Suppressor macrophage treated with lipopolysaccharide for 4 hours (primary cell): ENCODE results near the gene DYNC2I2.
"Not testable (repeated sequence)": the region's sequence is repeated elsewhere in the genome, so short reads cannot be mapped to it uniquely, and the experiment has no call there.

ENCODE experiments used
- DNase-seq: peaks from one replicate; pipeline ENCODE4 v3.0.0-alpha.2; 2020

DYNC2I2 gene

DNA sequence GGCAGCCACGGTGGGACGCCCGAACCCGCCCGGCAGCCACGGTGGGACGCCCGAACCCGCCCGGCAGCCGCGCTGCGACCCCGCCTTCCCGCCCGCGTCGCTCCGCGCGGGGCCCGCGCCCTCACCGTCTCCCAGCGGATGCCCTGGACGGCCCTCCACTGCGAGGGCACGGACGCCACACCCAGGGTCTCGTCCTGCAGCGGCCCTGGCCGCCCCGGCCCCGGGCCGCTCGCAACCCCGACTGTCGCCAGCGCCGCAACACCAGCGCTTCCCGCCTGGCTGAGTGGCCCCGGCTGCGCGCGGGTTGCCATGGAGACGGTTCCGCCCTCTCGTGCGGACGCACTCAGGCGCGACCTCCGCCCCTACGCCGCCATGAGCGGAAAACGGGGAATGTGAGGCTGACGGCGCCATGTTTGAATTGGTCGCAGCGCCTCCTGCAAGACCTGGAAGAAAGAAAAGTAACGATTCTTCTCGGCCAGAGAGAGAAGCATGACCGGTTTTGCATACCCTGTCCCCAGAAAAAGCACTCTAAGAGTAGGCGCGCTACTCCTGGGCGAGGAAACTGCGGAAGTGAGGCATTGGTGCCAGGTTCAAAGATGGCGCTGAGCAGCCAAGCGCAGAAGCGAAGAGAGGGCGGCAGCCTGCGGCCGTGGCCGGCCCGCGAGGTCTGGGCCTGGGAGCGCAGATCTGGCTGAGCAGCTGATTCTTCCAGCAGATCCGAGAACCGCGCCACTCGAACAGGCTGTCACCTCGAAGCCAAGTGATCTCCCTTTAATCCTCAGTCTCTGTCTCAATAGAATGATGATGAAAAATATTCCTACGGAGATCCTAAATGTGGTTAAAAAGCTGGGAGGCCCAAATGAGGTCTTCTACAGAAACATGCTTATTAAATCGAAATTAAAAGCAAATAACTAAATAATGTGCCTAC lies at the start of gene DYNC2I2:
Gene DYNC2I2, minus strand, starts transcription at position 432 of the 928 bp plus-strand sequence. Its CDS starts 121 bp downstream, at position 311.
- DNase-seq = peak; percentile 98

DNA sequence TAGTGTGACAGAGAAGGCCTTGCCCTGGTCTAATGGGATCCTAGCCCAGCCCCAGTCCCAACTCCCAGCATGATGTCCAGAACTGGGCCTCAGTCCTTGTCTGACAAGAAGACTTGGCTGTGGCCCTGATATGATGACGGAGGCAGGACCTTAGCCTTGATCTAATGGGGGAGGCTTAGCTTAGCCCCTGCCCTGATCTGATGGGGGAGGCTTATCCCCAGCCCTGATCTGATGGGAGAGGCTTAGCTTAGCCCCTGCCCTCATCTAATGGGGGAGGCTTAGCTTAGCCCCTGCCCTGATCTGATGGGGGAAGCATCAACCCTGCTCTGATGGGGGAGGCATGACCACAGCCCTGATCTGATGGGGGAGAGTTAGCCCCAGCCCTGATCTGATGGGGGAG lies 49.4 kb upstream of the DYNC2I2 start:
- no peak for DNase-seq

DNA sequence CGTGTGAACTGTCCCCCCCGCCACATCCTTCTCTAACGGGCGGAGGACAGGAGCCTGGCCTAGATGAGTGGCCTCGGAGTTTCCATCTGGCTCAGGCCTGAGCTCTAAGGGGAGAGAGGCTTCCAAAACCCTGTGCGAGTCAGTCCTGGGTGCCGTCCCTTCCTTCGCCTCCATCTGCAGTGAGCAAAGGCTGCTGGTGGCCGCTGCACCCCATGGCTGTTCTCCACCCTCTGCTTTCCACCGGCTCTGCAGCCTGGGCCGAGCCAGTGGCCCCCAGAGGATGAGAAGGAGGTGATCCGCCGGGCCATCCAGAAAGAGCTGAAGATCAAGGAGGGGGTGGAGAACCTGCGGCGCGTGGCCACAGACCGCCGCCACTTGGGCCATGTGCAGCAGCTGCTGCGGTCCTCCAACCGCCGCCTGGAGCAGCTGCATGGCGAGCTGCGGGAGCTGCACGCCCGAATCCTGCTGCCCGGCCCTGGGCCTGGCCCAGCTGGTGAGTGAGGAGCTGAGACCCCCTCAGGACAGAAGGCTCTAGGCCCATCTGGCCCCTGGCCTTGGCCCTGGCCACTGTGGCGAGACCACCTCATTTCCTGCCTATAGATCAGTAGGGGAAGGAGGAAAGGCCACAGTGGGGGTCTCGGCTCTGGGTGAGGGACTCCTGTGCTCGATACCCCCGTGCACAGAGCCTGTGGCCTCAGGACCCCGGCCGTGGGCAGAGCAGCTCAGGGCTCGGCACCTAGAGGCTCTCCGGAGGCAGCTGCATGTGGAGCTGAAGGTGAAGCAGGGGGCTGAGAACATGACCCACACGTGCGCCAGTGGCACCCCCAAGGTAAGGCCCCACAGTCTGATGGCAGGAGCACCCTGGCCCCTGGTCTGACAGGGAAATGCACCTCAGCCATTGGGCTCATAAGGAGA lies 48.7 kb upstream of the DYNC2I2 start:
- DNase-seq = no peak

DNA sequence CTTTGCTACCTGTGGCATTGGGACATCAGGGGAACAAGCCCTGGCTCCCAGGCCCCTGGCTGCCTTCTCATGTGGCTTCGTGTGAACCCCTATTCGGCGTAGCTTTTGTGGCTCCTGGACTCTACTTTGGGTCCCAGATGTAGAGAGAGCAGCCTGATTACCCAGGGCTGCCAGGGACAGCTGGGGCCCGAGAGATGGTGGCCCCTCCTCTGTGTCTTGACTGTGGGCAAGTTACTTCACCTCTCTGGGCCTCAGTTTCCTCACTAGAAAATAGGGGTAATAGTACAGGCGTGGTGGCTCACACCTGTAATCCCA lies 47.7 kb upstream of the DYNC2I2 start:
- no peak for DNase-seq

DNA sequence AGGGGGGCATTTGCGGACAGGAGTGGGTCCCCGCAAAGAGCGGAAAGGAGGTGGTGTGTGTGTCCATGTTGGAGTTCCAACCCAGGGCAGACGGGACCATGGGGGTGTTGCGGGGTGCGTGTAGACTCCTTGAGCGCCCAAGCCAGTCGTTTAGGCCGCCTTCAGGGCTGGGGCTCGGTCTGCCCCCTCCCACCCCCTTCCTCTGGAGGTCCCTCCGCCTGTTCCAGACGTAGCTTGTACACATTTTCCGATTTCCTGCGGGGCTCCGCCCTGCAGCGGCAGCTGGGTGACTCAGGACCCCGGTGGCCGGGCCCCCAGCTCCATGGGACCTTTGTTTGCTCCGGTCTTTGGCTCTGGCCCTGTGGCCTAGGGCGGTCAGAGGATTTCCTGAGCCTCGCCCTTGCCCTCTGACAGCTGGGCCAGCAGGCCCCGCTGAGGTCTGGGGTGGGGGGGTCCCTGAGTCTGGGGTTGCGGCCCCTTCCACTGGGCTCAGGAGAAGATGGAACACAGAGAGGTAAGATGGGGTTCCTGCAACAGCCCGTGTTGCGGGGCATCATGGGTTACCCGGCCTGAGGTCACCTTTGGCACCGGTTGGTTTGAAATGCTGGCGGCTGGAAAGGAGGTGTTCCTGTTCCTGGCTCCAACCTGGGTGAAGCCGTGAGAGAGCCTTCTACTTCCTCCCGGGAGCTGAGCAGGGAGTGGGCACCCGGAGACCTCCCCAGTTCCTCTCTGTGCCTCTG lies 47.1 kb upstream of the DYNC2I2 start:
- DNase-seq = no peak

DNA sequence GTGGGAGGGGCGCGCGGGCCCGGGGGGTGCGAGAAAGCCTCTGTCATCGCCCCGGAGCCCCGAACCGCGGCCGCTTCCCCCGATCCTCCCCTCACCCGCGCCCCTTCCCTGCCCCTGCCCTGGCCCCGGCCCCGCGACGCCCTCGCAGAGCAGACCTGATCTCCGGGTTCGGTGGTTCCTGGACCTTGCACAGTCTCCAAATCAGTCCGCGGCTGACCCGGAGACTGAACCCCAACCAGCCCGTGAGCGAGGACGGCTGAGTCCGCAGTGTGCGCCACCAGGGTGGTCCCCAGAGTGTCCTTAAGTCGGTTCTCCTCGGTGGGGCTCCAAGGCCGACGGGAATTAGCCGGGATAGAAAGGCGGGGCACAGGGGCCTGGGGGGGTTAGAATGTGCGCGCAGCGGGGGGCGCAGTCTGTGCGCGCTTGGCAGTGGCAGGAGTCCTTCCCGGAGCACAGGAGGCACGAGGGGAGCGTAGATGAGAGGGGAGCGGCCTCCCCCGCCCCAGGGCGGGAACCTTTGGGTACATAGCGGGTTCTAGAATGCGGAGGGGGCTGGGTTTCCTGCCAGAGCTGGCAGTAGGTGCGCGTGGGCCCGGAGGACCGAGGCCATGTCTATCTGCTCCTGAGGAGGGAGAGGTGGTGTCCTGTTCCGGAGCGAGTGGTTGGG lies 46.4 kb upstream of the DYNC2I2 start:
- no peak for DNase-seq

DNA sequence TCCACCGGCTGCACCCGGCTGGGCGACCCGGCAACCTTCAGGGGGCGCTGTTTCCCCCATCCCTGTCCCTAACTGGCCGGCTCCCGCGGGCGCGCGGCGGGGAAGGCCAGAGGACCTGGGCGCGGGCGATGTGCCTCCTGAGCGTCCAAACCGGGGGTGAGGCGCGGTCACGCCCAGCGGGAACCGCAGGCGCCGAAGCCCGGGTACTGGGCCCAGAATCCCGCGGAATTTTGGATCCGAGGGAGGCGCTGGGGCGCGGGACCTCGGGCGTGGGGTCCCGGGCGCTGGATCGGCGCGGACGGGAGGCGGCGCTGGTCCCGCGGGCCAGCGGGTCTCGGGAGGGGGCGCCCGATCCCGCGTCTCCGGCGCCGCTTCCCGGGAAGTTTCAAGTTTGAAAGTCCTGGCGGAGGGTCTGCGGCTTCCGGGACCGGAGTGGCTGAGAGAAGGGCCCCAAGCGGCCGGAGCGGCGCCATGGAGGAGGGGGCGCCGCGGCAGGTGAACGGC lies 45.9 kb upstream of the DYNC2I2 start, which contains the start of gene PKN3:
Gene PKN3, plus strand, starts transcription at position 59 of the 504 bp plus-strand sequence. Its CDS starts 413 bp downstream, at position 472.
- DNase-seq = peak; percentile 92

DNA sequence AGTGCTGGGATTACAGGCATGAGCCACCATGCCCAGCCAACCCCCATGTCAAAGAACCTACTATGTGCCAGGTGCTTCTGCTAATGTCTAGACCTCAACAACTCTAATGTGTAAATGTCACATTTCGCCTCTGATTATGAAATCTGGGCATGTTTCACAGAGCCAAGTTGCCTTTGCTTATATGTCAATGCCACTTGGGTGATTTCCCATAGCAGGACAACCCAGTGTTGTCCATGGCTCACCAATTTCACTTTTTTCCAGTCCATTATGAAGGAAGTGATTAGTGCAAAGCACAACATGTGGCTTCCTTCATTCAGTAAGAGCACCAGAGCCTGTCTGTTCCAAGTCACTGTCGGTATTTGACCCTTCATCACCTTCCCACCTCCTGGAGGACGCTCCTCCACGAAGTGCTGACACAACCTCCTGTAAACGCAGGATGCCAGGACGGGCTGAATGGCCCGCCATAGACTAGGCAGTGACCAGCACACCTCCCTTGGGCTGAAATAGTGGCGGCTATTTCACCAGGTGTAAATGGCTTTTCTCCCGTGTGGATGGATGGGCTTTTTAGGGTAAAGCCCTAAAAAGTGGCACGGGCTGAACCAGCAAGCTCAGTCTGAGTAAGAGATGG lies 44.7 kb upstream of the DYNC2I2 start:
- peak; percentile 61 for DNase-seq

DNA sequence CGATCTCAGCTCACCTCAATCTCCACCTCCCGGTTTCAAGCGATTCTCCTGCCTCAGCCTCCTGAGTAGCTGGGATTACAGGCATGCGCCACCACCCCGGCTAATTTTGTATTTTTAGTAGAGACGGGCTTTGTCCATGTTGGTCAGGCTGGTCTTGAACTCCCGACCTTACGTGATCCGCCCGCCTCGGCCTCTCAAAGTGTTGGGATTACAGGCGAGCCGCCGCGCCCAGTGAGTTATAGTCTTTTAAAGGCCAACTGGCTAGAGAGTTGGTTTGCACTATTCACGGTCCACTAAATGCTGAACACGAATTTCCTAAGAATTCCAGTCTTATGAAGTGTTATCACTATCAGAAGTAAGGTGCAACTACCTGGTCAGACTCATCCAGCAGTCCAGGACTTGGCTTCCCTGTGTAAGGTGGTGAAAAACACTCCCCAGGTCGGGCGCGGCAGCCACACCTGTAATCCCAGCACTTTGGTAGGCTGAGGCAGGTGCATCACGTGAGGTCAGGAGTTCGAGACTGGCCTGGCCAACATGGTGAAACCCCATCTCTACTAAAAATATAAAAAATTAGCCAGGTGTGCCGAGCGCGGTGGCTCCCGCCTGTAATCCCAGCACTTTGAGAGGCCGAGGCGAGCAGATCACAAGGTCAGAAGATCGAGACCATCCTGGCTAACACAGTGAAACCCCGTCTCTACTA lies 42.6 kb upstream of the DYNC2I2 start:
- DNase-seq = not testable (repeated sequence)

DNA sequence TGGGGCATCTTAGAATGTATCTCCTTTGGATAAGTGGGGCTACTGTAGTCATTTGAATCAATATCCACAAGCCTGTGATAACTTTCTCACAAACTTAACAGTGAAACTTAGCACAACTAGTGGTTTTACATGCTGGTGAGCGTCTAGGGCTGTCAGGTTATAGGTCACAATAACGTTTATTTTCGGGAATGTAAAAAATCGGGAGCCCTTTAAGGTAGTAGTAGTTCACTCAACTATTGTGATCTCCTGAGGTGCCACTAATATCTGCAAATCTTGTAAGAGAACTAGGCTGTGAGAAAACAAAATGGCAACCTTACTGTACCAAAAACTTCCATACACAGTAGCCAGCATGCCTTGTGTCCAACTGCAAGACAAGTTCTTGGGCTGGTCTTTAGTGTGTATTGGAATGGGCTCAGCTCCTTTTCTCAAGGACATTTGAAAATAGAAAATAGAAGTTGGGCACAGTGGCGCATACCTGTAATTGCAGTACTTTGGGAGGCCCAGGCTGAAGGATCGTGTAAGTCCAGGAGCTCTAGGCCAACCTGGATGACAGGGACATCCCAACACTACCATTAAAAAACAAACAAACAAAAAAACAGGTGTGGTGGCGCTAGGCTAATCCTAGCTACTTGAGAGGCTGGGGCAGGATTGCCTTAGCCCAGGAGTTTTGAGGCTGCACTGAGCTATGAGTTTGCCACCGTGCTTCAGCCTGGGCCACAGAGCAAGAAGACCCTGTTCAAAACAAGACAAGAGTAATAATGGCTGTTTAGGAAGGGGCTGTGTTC lies 40.5 kb upstream of the DYNC2I2 start:
- DNase-seq = no peak

DNA sequence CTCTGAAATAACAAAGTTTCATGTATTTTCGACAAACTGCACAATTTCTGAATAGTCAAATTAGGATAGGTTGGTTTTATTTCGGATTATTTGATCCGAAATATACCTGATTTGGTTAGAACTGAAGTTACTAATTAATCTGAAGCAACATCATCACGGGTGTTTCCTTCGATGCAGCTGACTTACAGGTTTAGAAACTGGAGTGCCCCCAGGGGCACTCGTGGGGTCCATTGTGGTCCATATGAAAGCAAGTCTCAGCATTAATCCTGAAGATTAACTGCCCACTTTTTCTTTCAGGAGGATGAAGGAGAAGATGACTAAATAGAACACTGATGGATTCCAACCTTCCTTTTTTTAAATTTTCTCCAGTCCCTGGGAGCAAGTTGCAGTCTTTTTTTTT lies 37.7 kb upstream of the DYNC2I2 start:
- no peak for DNase-seq

DNA sequence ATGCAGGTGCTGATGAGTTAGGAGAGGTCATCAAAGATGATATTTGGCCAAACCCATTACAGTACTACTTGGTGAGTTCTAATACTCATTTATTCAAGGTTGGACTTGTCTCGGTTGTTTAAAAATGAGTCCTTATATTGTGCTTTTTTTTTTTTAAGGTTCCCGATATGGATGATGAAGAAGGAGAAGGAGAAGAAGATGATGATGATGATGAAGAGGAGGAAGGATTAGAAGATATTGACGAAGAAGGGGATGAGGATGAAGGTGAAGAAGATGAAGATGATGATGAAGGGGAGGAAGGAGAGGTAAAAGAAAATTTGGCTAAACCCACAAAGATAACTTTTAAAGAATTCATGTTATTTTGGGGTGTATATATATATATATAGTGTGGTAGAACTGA lies 37.1 kb upstream of the DYNC2I2 start:
- not testable (repeated sequence) for DNase-seq

DNA sequence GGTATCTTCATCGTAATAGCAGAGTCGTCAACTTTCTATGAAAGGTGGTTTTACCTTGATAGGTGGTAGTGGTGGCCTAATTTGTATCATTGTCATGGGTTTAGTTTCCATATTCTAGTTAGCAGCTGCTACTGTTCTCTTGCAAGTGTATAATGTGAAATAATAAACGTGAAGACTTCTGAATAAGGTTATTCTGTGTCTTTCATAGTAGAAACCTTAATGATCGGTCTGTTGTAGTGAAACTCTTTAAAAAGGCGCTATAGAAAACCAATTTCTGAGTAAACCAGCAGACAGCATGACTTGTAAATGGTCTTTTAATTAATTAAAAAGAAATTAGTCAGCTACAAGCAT lies 34.0 kb upstream of the DYNC2I2 start:
- DNase-seq = no peak

DNA sequence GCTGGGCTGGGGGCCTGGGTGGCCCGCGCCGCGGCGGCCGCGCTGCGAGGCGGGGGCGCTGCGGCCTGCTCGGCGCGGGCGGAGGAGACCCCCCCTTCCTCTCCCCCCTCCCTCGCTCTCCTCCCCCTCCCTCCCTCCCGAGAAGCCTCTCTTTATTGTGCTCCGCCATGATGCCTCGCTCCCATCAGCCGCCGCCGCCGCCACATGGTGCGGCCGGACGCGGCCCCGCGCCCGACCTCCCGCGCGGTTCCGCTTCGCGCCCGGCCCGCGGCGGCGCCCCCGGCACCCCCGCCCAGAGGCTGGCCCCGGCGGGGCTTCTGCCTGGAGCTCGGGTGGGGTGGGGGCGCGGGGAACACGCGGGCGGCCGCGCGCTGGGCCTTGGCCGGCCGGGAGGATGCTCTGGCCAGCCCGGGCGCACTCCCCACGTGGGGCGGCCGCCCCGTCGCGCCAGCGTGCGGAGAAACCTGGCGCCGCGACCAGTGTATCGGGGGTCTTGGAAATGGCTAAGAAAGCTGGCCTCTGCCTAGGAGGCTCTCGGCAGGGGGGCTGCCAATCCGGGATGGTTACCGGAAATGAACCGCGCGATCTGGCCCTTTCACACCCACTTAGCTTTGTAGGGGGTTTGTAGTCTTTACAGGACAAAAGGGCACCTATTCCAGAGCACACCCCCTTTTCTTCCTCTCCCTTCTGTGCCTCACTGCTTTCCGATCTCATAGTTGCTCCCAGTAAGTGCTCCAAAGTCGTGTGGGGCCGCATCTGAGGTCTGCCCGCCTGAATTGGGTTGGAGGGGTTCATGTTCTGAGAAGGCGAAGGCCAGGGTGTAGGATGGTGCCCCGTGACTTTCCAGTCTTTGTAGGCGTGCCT lies 33.4 kb upstream of the DYNC2I2 start:
- DNase-seq = peak; percentile 42

DNA sequence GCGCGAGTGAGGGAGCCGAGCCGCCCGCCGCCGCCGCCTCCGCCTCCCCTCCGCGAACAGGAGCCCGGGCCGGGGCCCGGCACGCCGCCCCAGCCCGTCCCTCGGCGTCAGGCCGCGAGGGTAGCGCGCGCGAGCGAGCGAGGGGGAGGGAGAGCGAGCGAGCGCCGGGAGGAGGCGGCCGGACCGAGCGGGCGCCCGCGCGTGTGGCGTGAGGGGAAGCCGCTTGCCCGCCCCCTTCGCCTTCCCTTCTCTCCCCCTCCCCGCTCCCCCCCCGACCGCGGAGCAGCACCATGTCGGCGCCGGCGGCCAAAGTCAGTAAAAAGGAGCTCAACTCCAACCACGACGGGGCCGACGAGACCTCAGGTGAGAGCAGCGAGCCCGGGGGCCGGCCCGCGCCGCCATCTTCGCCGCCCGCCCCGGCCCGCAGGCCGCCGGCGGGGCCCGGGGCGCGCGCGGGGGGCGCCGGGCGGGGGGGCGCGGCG lies 32.7 kb upstream of the DYNC2I2 start:
- DNase-seq = no peak

DNA sequence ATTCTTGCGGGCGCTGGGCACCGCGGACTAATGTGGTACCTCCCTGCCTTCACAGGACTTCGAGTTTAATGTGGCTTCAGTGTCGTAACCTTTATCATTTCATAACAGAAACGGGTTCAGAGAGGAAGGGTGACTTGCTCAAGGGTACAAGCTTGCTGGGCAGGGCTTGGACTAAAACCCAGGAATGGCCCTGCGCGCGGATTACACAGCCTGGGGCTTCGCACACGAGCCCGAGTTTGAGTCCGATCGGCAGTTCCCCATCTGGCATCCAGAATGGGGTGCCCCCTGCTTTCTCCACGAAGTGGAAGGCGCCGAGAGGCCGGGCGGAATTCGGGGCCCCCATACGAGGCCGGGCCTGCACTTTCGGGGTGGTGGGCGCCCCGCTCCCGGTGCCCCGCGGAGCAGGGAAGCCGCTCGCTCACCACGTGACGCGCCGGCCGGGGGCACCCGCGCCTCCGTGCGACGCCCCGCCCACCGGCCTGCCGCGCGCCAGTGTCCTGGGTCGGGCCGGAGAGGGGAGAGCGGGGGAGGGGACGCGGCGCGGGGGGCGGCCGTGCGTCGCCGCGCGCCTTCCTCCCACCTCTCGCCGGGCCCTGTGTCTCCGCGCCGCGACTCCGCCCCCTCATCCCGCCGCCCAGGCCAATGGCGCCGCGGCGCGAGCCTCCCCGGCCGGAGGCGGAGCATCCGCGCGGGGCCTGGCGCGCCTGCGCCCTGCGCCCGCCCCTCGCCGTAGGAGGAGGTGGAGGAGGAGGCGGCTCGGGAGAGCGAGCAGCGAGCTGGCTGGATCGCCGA lies 32.0 kb upstream of the DYNC2I2 start, which contains the start of gene SET:
Gene SET, plus strand, starts transcription at position 722 of the 792 bp plus-strand sequence. CDS start 361 bp downstream, outside the sequence.
- DNase-seq = peak; percentile 97

DNA sequence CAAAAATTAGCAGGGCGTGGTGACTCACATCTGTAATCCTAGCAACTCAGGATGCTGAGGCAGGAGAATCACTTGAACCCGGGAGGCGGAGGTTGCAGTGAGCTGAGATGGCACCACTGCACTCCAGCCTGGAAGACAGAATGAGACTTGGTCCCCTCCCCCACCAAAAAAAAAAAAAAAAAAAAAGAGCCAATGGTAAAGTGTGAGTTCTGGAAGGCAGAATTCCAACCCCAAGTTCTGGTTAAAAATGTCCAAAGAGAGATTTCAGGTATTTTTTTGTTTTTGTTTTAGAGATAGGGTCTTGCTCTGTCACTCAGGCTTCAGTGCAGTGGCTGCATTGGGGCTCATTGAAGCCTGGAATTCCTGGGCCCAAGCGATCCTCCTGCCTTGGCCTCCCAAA lies 30.8 kb upstream of the DYNC2I2 start:
- DNase-seq = no peak
